H1 (cell line): Measurements from ENCODE around the gene CMSS1. TPM values are rescaled to one million over a fixed set of nuclear protein-coding genes. Genes with fewer than 3 reads are reported as not detected.

ENCODE experiments used
- CTCF ChIA-PET: fragments of 300-600 bp; sonication (Branson Sonifier 250); formaldehyde crosslinking; loops from one replicate; lab custom pipeline; 2021; ENCODE audit not compliant: partially characterized antibody; lab: Charles Lee
- POLR2A ChIA-PET: fragments of 300-600 bp; sonication (Branson Sonifier 250); formaldehyde crosslinking; loops from one replicate; lab custom pipeline; 2021; ENCODE audit warnings: inconsistent platforms; ENCODE audit not compliant: partially characterized antibody; lab: Charles Lee
- DNase-seq, 2 experiments: peaks; one replicate each; pipeline versions ENCODE4 v3.0.0 to v3.0.0-alpha.2; 2010 to 2022; ENCODE audit warnings: low spot score in 2 of 2, low read depth in 1 of 2, mixed read lengths in 1 of 2
- FAIRE-seq: peaks from 2 replicates; lab custom pipeline; 2011; peaks lifted over from hg19 to GRCh38; lab: Jason Lieb, UNC
- H2AFZ ChIP-seq: 2 replicates; pipeline ENCODE4 v1.8.1; 2012; ENCODE audit warnings: low read length, inconsistent platforms
- H2AK5ac ChIP-seq: 2 replicates; pipeline ENCODE4 v1.6.1; 2013; ENCODE audit warnings: low read depth, low read length
- H2BK120ac ChIP-seq: replicated peaks from 2 replicates; pipeline ENCODE3; 2013; ENCODE audit warnings: low read depth, low read length, inconsistent platforms
- H2BK12ac ChIP-seq: 2 replicates; pipeline ENCODE4 v1.6.1; 2013; ENCODE audit warnings: low read depth, low read length
- H2BK15ac ChIP-seq: 2 replicates; pipeline ENCODE4 v1.6.1; 2013; ENCODE audit warnings: low read length
- H2BK20ac ChIP-seq: 2 replicates; pipeline ENCODE4 v1.6.1; 2013; ENCODE audit warnings: low read length
- H2BK5ac ChIP-seq: 2 replicates; pipeline ENCODE4 v1.6.1; 2013; ENCODE audit warnings: low read depth, low read length
- H3K14ac ChIP-seq: 2 replicates; pipeline ENCODE4 v1.6.1; 2013; ENCODE audit warnings: inconsistent platforms; ENCODE audit not compliant: insufficient read length
- H3K18ac ChIP-seq: 2 replicates; pipeline ENCODE4 v1.6.1; 2013; ENCODE audit warnings: low read length; ENCODE audit errors: extremely low read depth
- H3K23ac ChIP-seq: 2 replicates; pipeline ENCODE4 v1.6.1; 2013; ENCODE audit warnings: inconsistent platforms; ENCODE audit not compliant: insufficient read length
- H3K23me2 ChIP-seq: 2 replicates; pipeline ENCODE4 v1.6.1; 2013; ENCODE audit warnings: low read depth, low read length
- H3K27ac ChIP-seq: 2 replicates; pipeline ENCODE4 v1.6.1; 2011; ENCODE audit warnings: low read depth, low read length, inconsistent platforms
- H3K27me3 ChIP-seq, 4 experiments: replicated peaks in 1 of 4; 1 replicate in 1 of 4; 2 replicates in 3 of 4; pipeline versions ENCODE4 v1.6.1 to v1.8.1; 2011 to 2013; ENCODE audit warnings: low read length in 3 of 4, mild to moderate bottlenecking in 3 of 4, inconsistent platforms in 2 of 4, mixed read lengths in 2 of 4, moderate library complexity in 1 of 4; ENCODE audit not compliant: control insufficient read depth in 3 of 4, insufficient read depth in 3 of 4; ENCODE audit errors: extremely low read depth in 1 of 4
- H3K36me3 ChIP-seq, 4 experiments: 2 replicates each; pipeline versions ENCODE4 v1.6.1 to v1.8.1; 2011 to 2013; ENCODE audit warnings: mild to moderate bottlenecking in 4 of 4, low read length in 3 of 4, moderate library complexity in 2 of 4, control low read depth in 1 of 4, inconsistent platforms in 1 of 4; ENCODE audit not compliant: insufficient read depth in 4 of 4, control insufficient read depth in 2 of 4
- H3K4ac ChIP-seq: replicated peaks from 2 replicates; pipeline ENCODE3; 2013; ENCODE audit warnings: low read length, low read depth, mixed read lengths, inconsistent platforms; ENCODE audit not compliant: insufficient read length
- H3K4me1 ChIP-seq, 4 experiments: replicated peaks in 1 of 4; 1 replicate in 1 of 4; 2 replicates in 3 of 4; pipeline versions ENCODE4 v1.6.1 to v1.8.1; 2011 to 2013; ENCODE audit warnings: low read length in 3 of 4, inconsistent platforms in 2 of 4, mixed read lengths in 1 of 4; ENCODE audit not compliant: insufficient read depth in 4 of 4, control insufficient read depth in 3 of 4
- H3K4me2 ChIP-seq, 2 experiments: 2 replicates each; pipeline versions ENCODE4 v1.6.1 to v1.8.1; 2011 to 2013; ENCODE audit warnings: low read depth in 2 of 2, low read length in 2 of 2, control low read depth in 1 of 2, inconsistent platforms in 1 of 2, mild to moderate bottlenecking in 1 of 2; ENCODE audit not compliant: insufficient read depth in 1 of 2
- H3K4me3 ChIP-seq, 4 experiments: fragments of 200-600, 300-600 bp in 1 of 4; sonication (generic), shearing (Covaris generic), sonication (Bioruptor Twin) in 1 of 4; 2 replicates each; pipeline versions ENCODE4 v1.5.1 to v1.8.1; 2011 to 2016; ENCODE audit warnings: low read length in 4 of 4, low read depth in 3 of 4, control low read depth in 2 of 4, inconsistent platforms in 2 of 4, mild to moderate bottlenecking in 2 of 4, mixed read lengths in 1 of 4, moderate library complexity in 1 of 4; ENCODE audit not compliant: insufficient read depth in 2 of 4; ENCODE audit errors: extremely low read depth in 1 of 4
- H3K56ac ChIP-seq: replicated peaks from 2 replicates; pipeline ENCODE3; 2013; ENCODE audit warnings: low read depth, mild to moderate bottlenecking, mixed read lengths, low read length, inconsistent platforms; ENCODE audit not compliant: insufficient read length
- H3K79me1 ChIP-seq: 2 replicates; pipeline ENCODE4 v1.6.1; 2013; ENCODE audit warnings: low read depth, low read length, control low read depth
- H3K79me2 ChIP-seq, 2 experiments: 2 replicates each; pipeline versions ENCODE4 v1.6.1 to v1.8.1; 2012 to 2013; ENCODE audit warnings: low read length in 2 of 2, mild to moderate bottlenecking in 2 of 2, inconsistent platforms in 1 of 2; ENCODE audit not compliant: insufficient read depth in 2 of 2, control insufficient read depth in 1 of 2
- H3K9ac ChIP-seq, 4 experiments: replicated peaks in 1 of 4; 1 replicate in 1 of 4; 2 replicates in 3 of 4; pipeline versions ENCODE4 v1.6.1 to v1.8.1; 2011 to 2013; ENCODE audit warnings: low read depth in 3 of 4, low read length in 3 of 4, control low read depth in 2 of 4, mild to moderate bottlenecking in 2 of 4, moderate library complexity in 2 of 4, inconsistent platforms in 1 of 4; ENCODE audit errors: extremely low read depth in 1 of 4
- H3K9me3 ChIP-seq, 2 experiments: 2 replicates each; pipeline versions ENCODE4 v1.6.1 to v1.8.1; 2012 to 2013; ENCODE audit warnings: mild to moderate bottlenecking in 2 of 2, moderate library complexity in 2 of 2, control low read depth in 1 of 2, inconsistent platforms in 1 of 2, low read depth in 1 of 2, low read length in 1 of 2, mixed read lengths in 1 of 2; ENCODE audit not compliant: insufficient read depth in 2 of 2
- H4K20me1 ChIP-seq, 2 experiments: replicated peaks in 1 of 2; 2 replicates each; pipeline versions ENCODE3 to v1.8.1; 2011 to 2013; ENCODE audit warnings: inconsistent platforms in 2 of 2, low read length in 2 of 2, mild to moderate bottlenecking in 1 of 2; ENCODE audit not compliant: insufficient read depth in 2 of 2, control insufficient read depth in 1 of 2
- H4K5ac ChIP-seq: 2 replicates; pipeline ENCODE4 v1.6.1; 2013; ENCODE audit warnings: low read length, low read depth, mixed read lengths, inconsistent platforms; ENCODE audit not compliant: insufficient read length
- H4K8ac ChIP-seq: 2 replicates; pipeline ENCODE4 v1.8.0; 2013; ENCODE audit warnings: mild to moderate bottlenecking, moderate library complexity, low read length, inconsistent platforms; ENCODE audit not compliant: insufficient read depth; ENCODE audit errors: extremely low read depth
- H4K91ac ChIP-seq: replicated peaks from 2 replicates; pipeline ENCODE3; 2013; ENCODE audit warnings: low read length, mixed read lengths, inconsistent platforms; ENCODE audit not compliant: insufficient read length
- CBX8 ChIP-seq: fragments of 300-800, 300-1000 bp; sonication (generic); IDR thresholded peaks from 2 replicates; pipeline ENCODE4 v1.7.1; 2016; ENCODE audit warnings: low read depth, low read length, borderline replicate concordance
- CREB1 ChIP-seq: IDR thresholded peaks from 2 replicates; pipeline ENCODE4 v1.6.1; 2012; ENCODE audit warnings: inconsistent platforms
- RAD21 ChIP-seq, 2 experiments: IDR thresholded peaks in 1 of 2; conservative IDR thresholded peaks in 1 of 2; 2 replicates each; pipeline ENCODE4 v1.6.1; 2011; ENCODE audit warnings: low read depth in 2 of 2, low read length in 2 of 2, improper control_type of control experiment in 1 of 2, inconsistent platforms in 1 of 2, mild to moderate bottlenecking in 1 of 2, moderate library complexity in 1 of 2
- RFX5 ChIP-seq: IDR thresholded peaks from 2 replicates; pipeline ENCODE4 v1.6.1; 2011; ENCODE audit warnings: low read depth, low read length, improper control_type of control experiment, borderline replicate concordance
- RXRA ChIP-seq: IDR thresholded peaks from 2 replicates; pipeline ENCODE4 v1.6.1; 2011; ENCODE audit warnings: low read depth, mild to moderate bottlenecking, low read length, moderate library complexity; ENCODE audit not compliant: insufficient read depth
- SP2 ChIP-seq: IDR thresholded peaks from 2 replicates; pipeline ENCODE4 v1.6.1; 2012; ENCODE audit warnings: mild to moderate bottlenecking, low read length, inconsistent platforms
- WGBS, 2 experiments: shearing (Covaris generic) in 1 of 2; methylation state at CpG; one replicate each; pipeline versions ENCODE4 v1.1.6 to v1.1.7; 2013 to 2015; ENCODE audit warnings: low lambda C conversion rate in 2 of 2, mixed read lengths in 2 of 2, inconsistent platforms in 1 of 2, low coverage in 1 of 2, missing lambda C conversion rate in 1 of 2; ENCODE audit not compliant: insufficient replicate concordance in 2 of 2, insufficient coverage in 1 of 2, insufficient read length in 1 of 2; ENCODE audit errors: extremely low coverage in 1 of 2, missing lambda C conversion rate in 1 of 2; 5-methylcytosine and 5-hydroxymethylcytosine counted together
- polyA plus RNA-seq, 7 experiments: library from polyadenylated mRNA; depleted of rRNA in 3 of 7; stranded (reverse) in 5 of 7; unstranded in 2 of 7; fragments of >200 nt in 5 of 7; fragments of 200-250 nt in 2 of 7; gene quantifications; 1 replicate in 5 of 7; 2 replicates in 1 of 7; 4 replicates in 1 of 7; pipeline versions ENCODE4 v1.2.1 to v1.2.3, GENCODE V29; 2011 to 2013; ENCODE audit warnings: missing spikeins in 2 of 7, mixed read lengths in 2 of 7
- total RNA-seq: library from RNA; stranded (reverse); fragmentation: NEBNext Ultra II Directional; extraction: Animal tissue kit (Norgen Biotek cat#: 25700); gene quantifications from 2 replicates; pipeline ENCODE4 v1.2.1, GENCODE V29; 2021
- TF ChIP-seq, protein P1 (sequence below), 3 experiments: IDR thresholded peaks; 1 replicate in 2 of 3; 2 replicates in 1 of 3; pipeline versions ENCODE4 v1.5.1 to v1.6.1; 2011; ENCODE audit warnings: low read length in 3 of 3, mild to moderate bottlenecking in 3 of 3, inconsistent platforms in 2 of 3, low read depth in 1 of 3, moderate library complexity in 1 of 3; ENCODE audit not compliant: insufficient read depth in 1 of 3; ENCODE audit errors: control extremely low read depth in 1 of 3

The CMSS1 gene
- total and polyA plus RNA-seq, 2 of the 8 experiments (the other 6 are each of a cell fraction or from before 2014, with no cell fraction given), result 15.2 to 75.1 TPM

- H4K8ac ChIP-seq, result no peak overlapping the region
- H3K4ac ChIP-seq, result no peak overlapping the region
- no peak overlapping the region for H2BK5ac ChIP-seq
- H3K36me3 ChIP-seq, result peaks cover 0 to 4% (median 0%) of the 10 kb centered on the region in 4 experiments; a peak in 1 of 8 replicates
- FAIRE-seq, result peak; percentile 88
- no peak overlapping the region for H2AFZ ChIP-seq
- ChIA-PET CTCF (interaction anchor here (0.6 to 2.1 kb wide), 27 partner anchors 9 to 1094 kb away, joined by 3 to 10 read pairs (median 3); partner anchors contain the start of gene CMSS1), POLR2A (no interaction called here)
- H2BK120ac ChIP-seq, result no peak overlapping the region
- H3K23me2 ChIP-seq, result no peaks in the 10 kb centered on the region
- 50% methylated on average over 4 of the region's 4 CpGs; no CpG with 5 or more reads in 1 of the 2 experiments for WGBS, 2 experiments
- H3K18ac ChIP-seq, result no peak overlapping the region
- no peak overlapping the region for H2BK20ac ChIP-seq
- peaks cover 18 to 21% of the 10 kb centered on the region in 2 experiments for H3K9me3 ChIP-seq
- no peak overlapping the region for H4K5ac ChIP-seq
- no peak overlapping the region for H3K14ac ChIP-seq
- H2BK15ac ChIP-seq, result no peak overlapping the region
- H2AK5ac ChIP-seq, result no peak overlapping the region
- H3K27me3 ChIP-seq, result no peaks in the 10 kb centered on the region
- no peak overlapping the region for H3K23ac ChIP-seq
- no peak overlapping the region for H3K56ac ChIP-seq
- H2BK12ac ChIP-seq, result no peak overlapping the region
- peak in 1 of 2 experiments; percentile 73 for DNase-seq
- H4K20me1 ChIP-seq, result no peaks in the 10 kb centered on the region
- no peaks in the 10 kb centered on the region for H3K79me2 ChIP-seq
- no peak overlapping the region for H3K27ac ChIP-seq
- H3K9ac ChIP-seq, result no peak overlapping the region
- TF ChIP-seq RXRA (no peak), CREB1 (0 out of 2 replicates have a peak, but pooled peaks have one; percentile 20), RFX5 (no peak), CBX8 (no peak), RAD21 (IDR thresholded peaks at IDR 0.05 in 1 of 2, conservative IDR thresholded peaks at IDR 0.05 in 1 of 2; ENCODE audit: low read depth in 2 of 2, low read length in 2 of 2) (peak; percentile 73 to 79), SP2 (no peak)
- TF ChIP-seq, protein P1, sequence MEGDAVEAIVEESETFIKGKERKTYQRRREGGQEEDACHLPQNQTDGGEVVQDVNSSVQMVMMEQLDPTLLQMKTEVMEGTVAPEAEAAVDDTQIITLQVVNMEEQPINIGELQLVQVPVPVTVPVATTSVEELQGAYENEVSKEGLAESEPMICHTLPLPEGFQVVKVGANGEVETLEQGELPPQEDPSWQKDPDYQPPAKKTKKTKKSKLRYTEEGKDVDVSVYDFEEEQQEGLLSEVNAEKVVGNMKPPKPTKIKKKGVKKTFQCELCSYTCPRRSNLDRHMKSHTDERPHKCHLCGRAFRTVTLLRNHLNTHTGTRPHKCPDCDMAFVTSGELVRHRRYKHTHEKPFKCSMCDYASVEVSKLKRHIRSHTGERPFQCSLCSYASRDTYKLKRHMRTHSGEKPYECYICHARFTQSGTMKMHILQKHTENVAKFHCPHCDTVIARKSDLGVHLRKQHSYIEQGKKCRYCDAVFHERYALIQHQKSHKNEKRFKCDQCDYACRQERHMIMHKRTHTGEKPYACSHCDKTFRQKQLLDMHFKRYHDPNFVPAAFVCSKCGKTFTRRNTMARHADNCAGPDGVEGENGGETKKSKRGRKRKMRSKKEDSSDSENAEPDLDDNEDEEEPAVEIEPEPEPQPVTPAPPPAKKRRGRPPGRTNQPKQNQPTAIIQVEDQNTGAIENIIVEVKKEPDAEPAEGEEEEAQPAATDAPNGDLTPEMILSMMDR (IDR thresholded peaks at IDR 0.05; ENCODE audit: control extremely low read depth in 1 of 3, insufficient read depth in 1 of 3, low read depth in 1 of 3, low read length in 3 of 3), result peak; percentile 38 to 93 (median 61)
- H3K4me2 ChIP-seq, result no peak overlapping the region
- H3K4me1 ChIP-seq, result no peaks in the 10 kb centered on the region
- H4K91ac ChIP-seq, result no peak overlapping the region
- H3K4me3 ChIP-seq, result no peak overlapping the region
- H3K79me1 ChIP-seq, result no peaks in the 10 kb centered on the region
Observed at GRCh38 chr3:99808163-99808794, 9.4 kb upstream of the CMSS1 start.
